Hepatocyte (in vitro differentiated cells): ENCODE results near the gene MCCD1.

ENCODE experiments used
- EZH2 ChIP-seq: fragments of 200-600 bp; sonication (generic); IDR thresholded peaks from 2 replicates; pipeline ENCODE4 v1.6.1; 2016; ENCODE audit warnings: antibody characterized with exemption, mild to moderate bottlenecking, borderline replicate concordance
- EZH2phosphoT487 ChIP-seq: fragments of 200-600 bp; sonication (generic); IDR thresholded peaks from one replicate; pipeline ENCODE4 v1.6.1; 2018; ENCODE audit warnings: antibody characterized with exemption, mild to moderate bottlenecking, low read depth, moderate library complexity; ENCODE audit not compliant: unreplicated experiment, severe bottlenecking
- TF ChIP-seq, protein P1 (sequence below): fragments of 200-600 bp; sonication (generic); IDR thresholded peaks from 2 replicates; pipeline ENCODE4 v1.5.1; 2016; ENCODE audit warnings: antibody characterized with exemption, mild to moderate bottlenecking; ENCODE audit not compliant: poor library complexity

DNA sequence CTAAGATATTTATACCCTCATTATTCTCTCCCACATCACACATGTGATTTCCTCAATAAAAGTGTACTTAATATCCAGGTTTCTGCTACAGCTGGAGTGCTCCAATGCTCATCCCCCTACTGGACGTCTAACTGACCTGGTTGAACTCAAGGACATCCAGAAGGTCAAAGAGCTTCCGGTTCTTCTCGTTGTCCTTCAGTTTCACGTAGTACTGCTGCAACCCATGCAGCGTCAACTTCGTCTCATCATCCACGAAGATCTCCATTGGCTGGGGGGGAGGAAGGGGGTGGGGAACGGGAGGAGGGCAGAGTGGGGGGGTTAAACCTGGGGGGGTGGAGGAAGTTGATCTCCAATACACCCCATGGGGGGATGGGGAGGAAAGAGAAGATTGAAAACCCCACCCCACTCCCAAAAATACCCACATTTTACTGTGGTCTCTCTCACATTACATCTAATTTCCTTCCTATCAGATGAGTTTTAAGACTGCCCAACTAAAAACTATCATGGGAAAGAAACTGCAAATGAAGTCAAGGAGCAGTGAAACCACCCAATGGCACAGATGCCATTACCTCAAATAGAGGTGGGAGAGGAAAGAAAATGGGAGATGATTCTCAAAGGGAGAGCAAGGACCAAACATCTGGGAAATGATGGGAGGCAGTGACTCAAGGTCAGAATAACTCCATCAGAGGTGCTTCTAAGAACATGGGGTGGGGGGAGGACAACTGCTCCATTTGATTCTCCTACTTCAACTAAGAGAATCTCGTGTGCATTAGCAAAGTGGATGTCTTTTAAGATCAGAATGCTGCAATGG, 4.1 kb downstream of the MCCD1 start:
- TF ChIP-seq, protein P1, sequence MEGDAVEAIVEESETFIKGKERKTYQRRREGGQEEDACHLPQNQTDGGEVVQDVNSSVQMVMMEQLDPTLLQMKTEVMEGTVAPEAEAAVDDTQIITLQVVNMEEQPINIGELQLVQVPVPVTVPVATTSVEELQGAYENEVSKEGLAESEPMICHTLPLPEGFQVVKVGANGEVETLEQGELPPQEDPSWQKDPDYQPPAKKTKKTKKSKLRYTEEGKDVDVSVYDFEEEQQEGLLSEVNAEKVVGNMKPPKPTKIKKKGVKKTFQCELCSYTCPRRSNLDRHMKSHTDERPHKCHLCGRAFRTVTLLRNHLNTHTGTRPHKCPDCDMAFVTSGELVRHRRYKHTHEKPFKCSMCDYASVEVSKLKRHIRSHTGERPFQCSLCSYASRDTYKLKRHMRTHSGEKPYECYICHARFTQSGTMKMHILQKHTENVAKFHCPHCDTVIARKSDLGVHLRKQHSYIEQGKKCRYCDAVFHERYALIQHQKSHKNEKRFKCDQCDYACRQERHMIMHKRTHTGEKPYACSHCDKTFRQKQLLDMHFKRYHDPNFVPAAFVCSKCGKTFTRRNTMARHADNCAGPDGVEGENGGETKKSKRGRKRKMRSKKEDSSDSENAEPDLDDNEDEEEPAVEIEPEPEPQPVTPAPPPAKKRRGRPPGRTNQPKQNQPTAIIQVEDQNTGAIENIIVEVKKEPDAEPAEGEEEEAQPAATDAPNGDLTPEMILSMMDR, result no peak
- no peak for TF ChIP-seq EZH2phosphoT487
- TF ChIP-seq EZH2, result no peak
